Smooth muscle cell (in vitro differentiated cells): Measurements from ENCODE around the gene ABLIM1. TPM values are rescaled to one million over a fixed set of nuclear protein-coding genes. Genes with fewer than 3 reads are reported as not detected.

Experiments used
- DNase-seq: peaks from one replicate; lab custom pipeline; 2025; ENCODE audit not compliant: unreplicated experiment; lab: John Stamatoyannopoulos, UW
- H2AFZ ChIP-seq: fragments of 200-600 bp; sonication (generic); 2 replicates; pipeline ENCODE4 v1.6.0; 2016; ENCODE audit warnings: antibody characterized with exemption, low read depth, mild to moderate bottlenecking
- H3F3A ChIP-seq: fragments of 200-600 bp; sonication (generic); 2 replicates; pipeline ENCODE4 v1.6.0; 2017; ENCODE audit warnings: antibody characterized with exemption, low read depth
- H3K27ac ChIP-seq: fragments of 200-600 bp; sonication (generic); 2 replicates; pipeline ENCODE4 v1.5.1; 2016; ENCODE audit warnings: low read depth, mild to moderate bottlenecking
- H3K27me3 ChIP-seq: fragments of 200-600 bp; sonication (generic); 2 replicates; pipeline ENCODE4 v1.6.1; 2016; ENCODE audit warnings: low read depth, mild to moderate bottlenecking
- H3K36me3 ChIP-seq: fragments of 200-600 bp; sonication (generic); 2 replicates; pipeline ENCODE4 v1.5.1; 2016; ENCODE audit warnings: low read depth
- H3K4me1 ChIP-seq: fragments of 200-600 bp; sonication (generic); 2 replicates; pipeline ENCODE4 v1.5.1; 2016; ENCODE audit warnings: low read depth
- H3K4me2 ChIP-seq: fragments of 200-600 bp; sonication (generic); 2 replicates; pipeline ENCODE4 v1.6.0; 2016; ENCODE audit warnings: mild to moderate bottlenecking
- H3K4me3 ChIP-seq: fragments of 200-600 bp; sonication (generic); 2 replicates; pipeline ENCODE4 v1.5.1; 2016; ENCODE audit warnings: mild to moderate bottlenecking
- H3K79me2 ChIP-seq: fragments of 200-600 bp; sonication (generic); 2 replicates; pipeline ENCODE4 v1.6.0; 2016; ENCODE audit warnings: low read depth, mild to moderate bottlenecking
- H3K9ac ChIP-seq: fragments of 200-600 bp; sonication (generic); 2 replicates; pipeline ENCODE4 v1.6.0; 2016; ENCODE audit warnings: low read depth
- H3K9me3 ChIP-seq: fragments of 200-600 bp; sonication (generic); replicated peaks from 2 replicates; pipeline ENCODE4 v1.5.1; 2016; ENCODE audit warnings: low read depth
- H4K20me1 ChIP-seq: fragments of 200-600 bp; sonication (generic); 2 replicates; pipeline ENCODE4 v1.6.0; 2016; ENCODE audit warnings: low read depth
- CTCF ChIP-seq: fragments of 200-600 bp; sonication (generic); IDR thresholded peaks from 2 replicates; pipeline ENCODE4 v1.5.1; 2017; ENCODE audit warnings: borderline replicate concordance, mild to moderate bottlenecking, antibody characterized with exemption; ENCODE audit not compliant: insufficient read depth, poor library complexity, severe bottlenecking
- WGBS: methylation state at CpG from one replicate; pipeline ENCODE4 v1.1.7; 2016; ENCODE audit warnings: low lambda C conversion rate; 5-methylcytosine and 5-hydroxymethylcytosine counted together
- polyA plus RNA-seq: library from polyadenylated mRNA; unstranded; fragments of >200 nt; fragmentation: Nextera tagmentation; extraction: Ambion mirVana; gene quantifications from 2 replicates; pipeline ENCODE4 v1.2.1, GENCODE V29; 2016
- total RNA-seq: library from RNA; depleted of rRNA; stranded (reverse); fragments of >200 nt; gene quantifications from 2 replicates; pipeline ENCODE4 v1.2.3, GENCODE V29; 2014

ABLIM1 gene
- total and polyA plus RNA-seq, 2 experiments from 2014 or later: 1.6 to 17.6 TPM

- no peak for DNase-seq
- H2AFZ ChIP-seq: no peak overlapping the region
Observed at GRCh38 chr10:114431414-114432135, 226.5 kb downstream of the ABLIM1 start.

GRCh38 chr10:114430688-114431413 lies 227.2 kb downstream of the ABLIM1 start:
- Histone ChIP-seq H2AFZ (no peak overlapping the region), H3K36me3 (no peaks in the 10 kb centered on the region), H3K4me3 (no peak overlapping the region), H3K4me1 (peaks cover 9% of the 10 kb centered on the region), H4K20me1 (no peaks in the 10 kb centered on the region), H3F3A (no peaks in the 10 kb centered on the region), H3K9ac (no peak overlapping the region), H3K79me2 (no peaks in the 10 kb centered on the region), H3K4me2 (no peak overlapping the region), H3K27me3 (no peaks in the 10 kb centered on the region), H3K9me3 (no peaks in the 10 kb centered on the region), H3K27ac (no peak overlapping the region)
- no peak for TF ChIP-seq CTCF
- 96% methylated on average over 12 of the region's 12 CpGs for WGBS
- no peak for DNase-seq

More at GRCh38 chr10:114431414-114432135, 226.5 kb downstream of the ABLIM1 start:
- peaks cover 7% of the 10 kb centered on the region for H3K4me1 ChIP-seq
- 82% methylated on average over 4 of the region's 4 CpGs for WGBS
- H3K9me3 ChIP-seq: no peaks in the 10 kb centered on the region
- H3K36me3 ChIP-seq: no peaks in the 10 kb centered on the region
- H3K4me3 ChIP-seq: no peak overlapping the region
- peak overlapping the region; percentile 29 for H3K4me2 ChIP-seq
- H3K9ac ChIP-seq: no peak overlapping the region
- H4K20me1 ChIP-seq: no peaks in the 10 kb centered on the region
- no peak overlapping the region for H3K27ac ChIP-seq
- TF ChIP-seq CTCF: no peak
- H3F3A ChIP-seq: no peaks in the 10 kb centered on the region
- H3K79me2 ChIP-seq: no peaks in the 10 kb centered on the region
- no peaks in the 10 kb centered on the region for H3K27me3 ChIP-seq

- H3K4me2 ChIP-seq: no peak overlapping the region
- DNase-seq: no peak
- 88% methylated on average over 9 of the region's 9 CpGs for WGBS
Observed at GRCh38 chr10:114429581-114430335, 228.3 kb downstream of the ABLIM1 start.

More at GRCh38 chr10:114429581-114430335, 228.3 kb downstream of the ABLIM1 start:
- Histone ChIP-seq H3K4me1 (peaks cover 9% of the 10 kb centered on the region), H3K27me3 (no peaks in the 10 kb centered on the region), H2AFZ (no peak overlapping the region), H3F3A (no peaks in the 10 kb centered on the region), H3K27ac (no peak overlapping the region), H3K4me3 (no peak overlapping the region), H3K79me2 (no peaks in the 10 kb centered on the region), H4K20me1 (no peaks in the 10 kb centered on the region), H3K36me3 (no peaks in the 10 kb centered on the region), H3K9me3 (no peaks in the 10 kb centered on the region), H3K9ac (no peak overlapping the region)
- no peak for TF ChIP-seq CTCF
